Suprapubic skin (tissue), 4 donors: Measurements from ENCODE around the gene TMIGD3. TPM values are rescaled to one million over a fixed set of nuclear protein-coding genes. Genes with fewer than 3 reads are reported as not detected.

Experiments
- DNase-seq, 2 donors: peaks; one replicate each; pipeline ENCODE4 v3.0.0-alpha.2; 2019; ENCODE audit warnings: low spot score in 2 of 2
- H3K27ac ChIP-seq: fragments of 200-600 bp; sonication (generic); one replicate; pipeline ENCODE4 v1.5.1; 2019
- H3K27me3 ChIP-seq: fragments of 200-600 bp; sonication (generic); one replicate; pipeline ENCODE4 v1.5.1; 2019
- H3K36me3 ChIP-seq: fragments of 200-600 bp; sonication (generic); one replicate; pipeline ENCODE4 v1.5.1; 2019
- H3K4me1 ChIP-seq: fragments of 200-600 bp; sonication (generic); one replicate; pipeline ENCODE4 v1.5.1; 2019
- H3K4me3 ChIP-seq: fragments of 200-600 bp; sonication (generic); one replicate; pipeline ENCODE4 v1.5.1; 2019; ENCODE audit warnings: mild to moderate bottlenecking
- H3K9me3 ChIP-seq: fragments of 200-600 bp; sonication (generic); one replicate; pipeline ENCODE4 v1.5.1; 2019
- CTCF ChIP-seq, 2 donors: fragments of 200-600 bp in 1 of 2; fragments of 450-650 bp in 1 of 2; sonication (generic) in 1 of 2; IDR thresholded peaks; one replicate each; pipeline ENCODE4 v1.5.1; 2016 to 2019; ENCODE audit warnings: antibody characterized with exemption in 2 of 2, mild to moderate bottlenecking in 1 of 2, moderate library complexity in 1 of 2
- EP300 ChIP-seq: sonication (generic); formaldehyde crosslinking; IDR thresholded peaks from one replicate; pipeline ENCODE4 v1.6.1; 2017; ENCODE audit warnings: antibody characterized with exemption
- POLR2A ChIP-seq, 2 donors: fragments of 450-650 bp; IDR thresholded peaks; one replicate each; pipeline ENCODE4 v1.6.1; 2017; ENCODE audit warnings: antibody characterized with exemption in 2 of 2, mild to moderate bottlenecking in 2 of 2, moderate library complexity in 2 of 2
- POLR2AphosphoS5 ChIP-seq, 3 donors: sonication (generic); formaldehyde crosslinking; IDR thresholded peaks; one replicate each; pipeline ENCODE4 v1.6.1; 2017; ENCODE audit warnings: antibody characterized with exemption in 3 of 3
- WGBS: methylation state at CpG from one replicate; pipeline ENCODE4 v1.1.5; 2018; 5-methylcytosine and 5-hydroxymethylcytosine counted together
- total RNA-seq, 4 donors: library from RNA; depleted of rRNA; stranded (reverse); fragments of >200 nt; gene quantifications; one replicate each; pipeline ENCODE4 v1.1.0, GENCODE V29; 2016

Gene TMIGD3
- total RNA-seq, 4 donors from 2014 or later = 1.1 TPM; not detected in 3

- WGBS = 80% methylated on average over 6 of the region's 6 CpGs
- Histone ChIP-seq H3K36me3 (no peaks in the 10 kb centered on the region), H3K27ac (no peak overlapping the region), H3K9me3 (no peaks in the 10 kb centered on the region), H3K4me1 (no peaks in the 10 kb centered on the region), H3K27me3 (no peaks in the 10 kb centered on the region), H3K4me3 (no peak overlapping the region)
- DNase-seq = no peak
- TF ChIP-seq CTCF (IDR thresholded peaks at IDR 0.05) (no peak), EP300 (no peak), POLR2A (IDR thresholded peaks at IDR 0.05) (no peak), POLR2AphosphoS5 (IDR thresholded peaks at IDR 0.05) (no peak)
Measured at GRCh38 chr1:111487133-111487532, 16.3 kb downstream of the TMIGD3 start.

GRCh38 chr1:111486431-111486830 is 17.0 kb downstream of the TMIGD3 start:
- Histone ChIP-seq H3K36me3 (no peaks in the 10 kb centered on the region), H3K27me3 (no peaks in the 10 kb centered on the region), H3K4me3 (no peak overlapping the region), H3K4me1 (no peaks in the 10 kb centered on the region), H3K27ac (no peak overlapping the region), H3K9me3 (no peaks in the 10 kb centered on the region)
- whole genome bisulfite sequencing = 84% methylated on average over 7 of the region's 7 CpGs
- no peak for TF ChIP-seq POLR2AphosphoS5 (IDR thresholded peaks at IDR 0.05)
- TF ChIP-seq CTCF (IDR thresholded peaks at IDR 0.05) = no peak
- no peak for TF ChIP-seq EP300
- TF ChIP-seq POLR2A (IDR thresholded peaks at IDR 0.05) = no peak
- DNase-seq = no peak

GRCh38 chr1:111484391-111485026 is 18.9 kb downstream of the TMIGD3 start:
- Histone ChIP-seq H3K27ac (no peak overlapping the region), H3K36me3 (no peaks in the 10 kb centered on the region), H3K4me1 (no peaks in the 10 kb centered on the region), H3K9me3 (no peaks in the 10 kb centered on the region), H3K27me3 (no peaks in the 10 kb centered on the region), H3K4me3 (no peak overlapping the region)
- DNase-seq = no peak
- TF ChIP-seq POLR2AphosphoS5 (IDR thresholded peaks at IDR 0.05) = no peak
- TF ChIP-seq CTCF (IDR thresholded peaks at IDR 0.05) = no peak
- no peak for TF ChIP-seq EP300
- no peak for TF ChIP-seq POLR2A (IDR thresholded peaks at IDR 0.05)

GRCh38 chr1:111483876-111484275 is 19.6 kb downstream of the TMIGD3 start:
- no peaks in the 10 kb centered on the region for H3K36me3 ChIP-seq
- no peak for DNase-seq
- H3K4me1 ChIP-seq = no peaks in the 10 kb centered on the region
- no peak overlapping the region for H3K4me3 ChIP-seq
- no peaks in the 10 kb centered on the region for H3K27me3 ChIP-seq
- H3K27ac ChIP-seq = no peak overlapping the region
- H3K9me3 ChIP-seq = no peaks in the 10 kb centered on the region
- no peak for TF ChIP-seq CTCF (IDR thresholded peaks at IDR 0.05)
- TF ChIP-seq EP300 = no peak
- no peak for TF ChIP-seq POLR2A (IDR thresholded peaks at IDR 0.05)
- TF ChIP-seq POLR2AphosphoS5 (IDR thresholded peaks at IDR 0.05) = no peak
- 84% methylated on average over 2 of the region's 2 CpGs for WGBS

GRCh38 chr1:111483166-111483565 is 20.3 kb downstream of the TMIGD3 start:
- H3K36me3 ChIP-seq = no peaks in the 10 kb centered on the region
- H3K27ac ChIP-seq = no peak overlapping the region
- 63% methylated on average over 3 of the region's 3 CpGs for WGBS
- no peak for TF ChIP-seq EP300
- TF ChIP-seq CTCF (IDR thresholded peaks at IDR 0.05) = no peak
- TF ChIP-seq POLR2AphosphoS5 (IDR thresholded peaks at IDR 0.05) = no peak
- no peak for TF ChIP-seq POLR2A (IDR thresholded peaks at IDR 0.05)
- no peaks in the 10 kb centered on the region for H3K27me3 ChIP-seq
- no peak for DNase-seq
- no peak overlapping the region for H3K4me3 ChIP-seq
- no peaks in the 10 kb centered on the region for H3K4me1 ChIP-seq
- no peaks in the 10 kb centered on the region for H3K9me3 ChIP-seq
